Neural cell (in vitro differentiated cells): ENCODE results near the gene PUM1. TPM values are rescaled to one million over a fixed set of nuclear protein-coding genes. Genes with fewer than 3 reads are reported as not detected.

Source experiments
- H2AFZ ChIP-seq: fragments of 200-600, 300-800 bp; sonication (generic), shearing (Covaris generic); 2 replicates; pipeline ENCODE4 v1.6.0; 2014; ENCODE audit warnings: low read depth, mild to moderate bottlenecking, antibody characterized with exemption, low read length, moderate library complexity
- H3F3A ChIP-seq: fragments of 200-600 bp; shearing (Covaris generic); 2 replicates; pipeline ENCODE4 v1.6.1; 2016; ENCODE audit warnings: mild to moderate bottlenecking, moderate library complexity, mixed read lengths, antibody characterized with exemption, low read length; ENCODE audit not compliant: insufficient read depth, poor library complexity, severe bottlenecking
- H3K27ac ChIP-seq: fragments of 200-600, 300-800 bp; sonication (generic), shearing (Covaris generic); 2 replicates; pipeline ENCODE4 v1.5.1; 2014; ENCODE audit warnings: mild to moderate bottlenecking, low read length, moderate library complexity
- H3K27me3 ChIP-seq: fragments of 300-800, 200-600 bp; sonication (generic), shearing (Covaris generic); 2 replicates; pipeline ENCODE4 v1.6.0; 2014; ENCODE audit warnings: mild to moderate bottlenecking, low read depth, low read length, moderate library complexity; ENCODE audit not compliant: insufficient read depth
- H3K36me3 ChIP-seq: fragments of 300-800, 200-600 bp; sonication (generic), shearing (Covaris generic); 2 replicates; pipeline ENCODE4 v1.5.1; 2014; ENCODE audit warnings: mild to moderate bottlenecking, antibody characterized with exemption, low read length, moderate library complexity; ENCODE audit not compliant: insufficient read depth
- H3K4me2 ChIP-seq: fragments of 300-800, 200-600 bp; sonication (generic), shearing (Covaris generic); 2 replicates; pipeline ENCODE4 v1.6.0; 2014; ENCODE audit warnings: mild to moderate bottlenecking, low read length
- H3K4me3 ChIP-seq: fragments of 300-800, 200-600 bp; sonication (generic), shearing (Covaris generic); 2 replicates; pipeline ENCODE4 v1.5.1; 2014; ENCODE audit warnings: mild to moderate bottlenecking, low read length, moderate library complexity
- H3K79me2 ChIP-seq: fragments of 200-600 bp; shearing (Covaris generic); replicated peaks from 2 replicates; pipeline ENCODE4 v1.6.0; 2014; ENCODE audit warnings: mild to moderate bottlenecking, low read length, moderate library complexity; ENCODE audit not compliant: insufficient read depth
- H3K9ac ChIP-seq: fragments of 300-800, 200-600 bp; sonication (generic), shearing (Covaris generic); 2 replicates; pipeline ENCODE4 v1.6.1; 2016; ENCODE audit warnings: mild to moderate bottlenecking, low read length, mixed read lengths
- H3K9me2 ChIP-seq: fragments of 200-600 bp; shearing (Covaris generic); 2 replicates; pipeline ENCODE4 v1.6.1; 2016; ENCODE audit warnings: mild to moderate bottlenecking, low read length, mixed read lengths; ENCODE audit not compliant: insufficient read depth
- H3K9me3 ChIP-seq: fragments of 200-600, 300-800 bp; sonication (generic), shearing (Covaris generic); 2 replicates; pipeline ENCODE4 v1.6.1; 2016; ENCODE audit warnings: mild to moderate bottlenecking, mixed run types, low read length, moderate library complexity, mixed read lengths
- H4K20me1 ChIP-seq: fragments of 200-600 bp; shearing (Covaris generic); 2 replicates; pipeline ENCODE4 v1.6.1; 2016; ENCODE audit warnings: mild to moderate bottlenecking, mixed run types; ENCODE audit not compliant: insufficient read depth
- EP300 ChIP-seq: fragments of 450-650 bp; conservative IDR thresholded peaks from 2 replicates; pipeline ENCODE4 v1.6.1; 2014; ENCODE audit warnings: antibody characterized with exemption, mild to moderate bottlenecking, moderate library complexity; ENCODE audit not compliant: poor library complexity, severe bottlenecking
- EZH2 ChIP-seq: fragments of 200-600, 300-800 bp; shearing (Covaris generic), sonication (generic); IDR thresholded peaks from 2 replicates; pipeline ENCODE4 v1.6.1; 2014; ENCODE audit warnings: antibody characterized with exemption, low read length, borderline replicate concordance, mild to moderate bottlenecking; ENCODE audit not compliant: insufficient read depth, poor library complexity, severe bottlenecking
- MXI1 ChIP-seq: fragments of 450-650 bp; conservative IDR thresholded peaks from 2 replicates; pipeline ENCODE4 v1.6.1; 2014; ENCODE audit warnings: antibody characterized with exemption, mild to moderate bottlenecking; ENCODE audit not compliant: poor library complexity, severe bottlenecking
- POLR2AphosphoS5 ChIP-seq: IDR thresholded peaks from 2 replicates; pipeline ENCODE4 v1.6.1; 2012
- RAD21 ChIP-seq: fragments of 450-650 bp; conservative IDR thresholded peaks from 2 replicates; pipeline ENCODE4 v1.6.1; 2014; ENCODE audit warnings: antibody characterized with exemption, mild to moderate bottlenecking, moderate library complexity
- SMC3 ChIP-seq: fragments of 450-650 bp; conservative IDR thresholded peaks from 2 replicates; pipeline ENCODE4 v1.6.1; 2014; ENCODE audit warnings: antibody characterized with exemption, mild to moderate bottlenecking, moderate library complexity; ENCODE audit not compliant: poor library complexity
- TAF1 ChIP-seq: IDR thresholded peaks from 2 replicates; pipeline ENCODE4 v1.6.1; 2012; ENCODE audit warnings: low read depth
- polyA plus RNA-seq: library from polyadenylated mRNA; depleted of rRNA; stranded (reverse); fragments of >200 nt; gene quantifications from 2 replicates; pipeline ENCODE4 v1.2.3, GENCODE V29; 2014
- TF ChIP-seq, protein P1 (sequence below): IDR thresholded peaks from 2 replicates; pipeline ENCODE4 v1.6.1; 2012; ENCODE audit warnings: borderline replicate concordance
- TF ChIP-seq, protein P2 (sequence below): fragments of 450-650 bp; IDR thresholded peaks from 2 replicates; pipeline ENCODE4 v1.5.1; 2014; ENCODE audit warnings: antibody characterized with exemption, mild to moderate bottlenecking, moderate library complexity; ENCODE audit not compliant: poor library complexity, severe bottlenecking

The PUM1 gene
- polyA plus RNA-seq, 1 donor from 2014 or later = 60.8 TPM

- H4K20me1 ChIP-seq = no peaks in the 10 kb centered on the region
- H3K27ac ChIP-seq = no peak overlapping the region
- peaks cover 28% of the 10 kb centered on the region for H3K36me3 ChIP-seq
- H3F3A ChIP-seq = no peaks in the 10 kb centered on the region
- H3K4me2 ChIP-seq = no peak overlapping the region
- H2AFZ ChIP-seq = no peak overlapping the region
- no peaks in the 10 kb centered on the region for H3K27me3 ChIP-seq
- peaks cover 6% of the 10 kb centered on the region for H3K79me2 ChIP-seq
- H3K9me2 ChIP-seq = no peaks in the 10 kb centered on the region
- H3K9me3 ChIP-seq = no peaks in the 10 kb centered on the region
- no peak overlapping the region for H3K9ac ChIP-seq
- no peak overlapping the region for H3K4me3 ChIP-seq
- TF ChIP-seq MXI1 (no peak), POLR2AphosphoS5 (no peak), RAD21 (no peak), EZH2 (no peak), TAF1 (no peak), EP300 (no peak), SMC3 (no peak)
- TF ChIP-seq, protein P1, sequence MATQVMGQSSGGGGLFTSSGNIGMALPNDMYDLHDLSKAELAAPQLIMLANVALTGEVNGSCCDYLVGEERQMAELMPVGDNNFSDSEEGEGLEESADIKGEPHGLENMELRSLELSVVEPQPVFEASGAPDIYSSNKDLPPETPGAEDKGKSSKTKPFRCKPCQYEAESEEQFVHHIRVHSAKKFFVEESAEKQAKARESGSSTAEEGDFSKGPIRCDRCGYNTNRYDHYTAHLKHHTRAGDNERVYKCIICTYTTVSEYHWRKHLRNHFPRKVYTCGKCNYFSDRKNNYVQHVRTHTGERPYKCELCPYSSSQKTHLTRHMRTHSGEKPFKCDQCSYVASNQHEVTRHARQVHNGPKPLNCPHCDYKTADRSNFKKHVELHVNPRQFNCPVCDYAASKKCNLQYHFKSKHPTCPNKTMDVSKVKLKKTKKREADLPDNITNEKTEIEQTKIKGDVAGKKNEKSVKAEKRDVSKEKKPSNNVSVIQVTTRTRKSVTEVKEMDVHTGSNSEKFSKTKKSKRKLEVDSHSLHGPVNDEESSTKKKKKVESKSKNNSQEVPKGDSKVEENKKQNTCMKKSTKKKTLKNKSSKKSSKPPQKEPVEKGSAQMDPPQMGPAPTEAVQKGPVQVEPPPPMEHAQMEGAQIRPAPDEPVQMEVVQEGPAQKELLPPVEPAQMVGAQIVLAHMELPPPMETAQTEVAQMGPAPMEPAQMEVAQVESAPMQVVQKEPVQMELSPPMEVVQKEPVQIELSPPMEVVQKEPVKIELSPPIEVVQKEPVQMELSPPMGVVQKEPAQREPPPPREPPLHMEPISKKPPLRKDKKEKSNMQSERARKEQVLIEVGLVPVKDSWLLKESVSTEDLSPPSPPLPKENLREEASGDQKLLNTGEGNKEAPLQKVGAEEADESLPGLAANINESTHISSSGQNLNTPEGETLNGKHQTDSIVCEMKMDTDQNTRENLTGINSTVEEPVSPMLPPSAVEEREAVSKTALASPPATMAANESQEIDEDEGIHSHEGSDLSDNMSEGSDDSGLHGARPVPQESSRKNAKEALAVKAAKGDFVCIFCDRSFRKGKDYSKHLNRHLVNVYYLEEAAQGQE = no peak
- TF ChIP-seq, protein P2, sequence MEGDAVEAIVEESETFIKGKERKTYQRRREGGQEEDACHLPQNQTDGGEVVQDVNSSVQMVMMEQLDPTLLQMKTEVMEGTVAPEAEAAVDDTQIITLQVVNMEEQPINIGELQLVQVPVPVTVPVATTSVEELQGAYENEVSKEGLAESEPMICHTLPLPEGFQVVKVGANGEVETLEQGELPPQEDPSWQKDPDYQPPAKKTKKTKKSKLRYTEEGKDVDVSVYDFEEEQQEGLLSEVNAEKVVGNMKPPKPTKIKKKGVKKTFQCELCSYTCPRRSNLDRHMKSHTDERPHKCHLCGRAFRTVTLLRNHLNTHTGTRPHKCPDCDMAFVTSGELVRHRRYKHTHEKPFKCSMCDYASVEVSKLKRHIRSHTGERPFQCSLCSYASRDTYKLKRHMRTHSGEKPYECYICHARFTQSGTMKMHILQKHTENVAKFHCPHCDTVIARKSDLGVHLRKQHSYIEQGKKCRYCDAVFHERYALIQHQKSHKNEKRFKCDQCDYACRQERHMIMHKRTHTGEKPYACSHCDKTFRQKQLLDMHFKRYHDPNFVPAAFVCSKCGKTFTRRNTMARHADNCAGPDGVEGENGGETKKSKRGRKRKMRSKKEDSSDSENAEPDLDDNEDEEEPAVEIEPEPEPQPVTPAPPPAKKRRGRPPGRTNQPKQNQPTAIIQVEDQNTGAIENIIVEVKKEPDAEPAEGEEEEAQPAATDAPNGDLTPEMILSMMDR = no peak
Observed at GRCh38 chr1:30952098-30952497, 113.4 kb downstream of the PUM1 start.

DNA sequence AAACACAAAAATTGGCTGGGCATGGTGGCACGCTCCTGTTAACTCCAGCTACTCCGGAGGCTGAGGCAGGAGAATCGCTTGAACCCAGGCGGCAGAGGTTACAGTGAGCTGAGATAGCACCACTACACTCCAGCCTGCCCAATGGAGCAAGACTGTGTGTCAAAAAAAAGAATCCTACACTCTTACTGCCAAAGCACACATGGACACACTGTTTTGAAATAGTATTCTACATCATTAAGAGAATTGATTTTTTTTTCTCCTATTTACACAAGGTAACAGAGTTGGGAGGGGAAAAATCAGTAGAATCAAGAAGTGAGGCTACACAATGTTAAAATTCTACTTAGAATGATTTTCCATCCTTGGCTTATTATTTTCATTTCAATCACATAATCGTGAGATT, 114.8 kb downstream of the PUM1 start:
- Histone ChIP-seq H3K79me2 (peaks cover 7% of the 10 kb centered on the region), H4K20me1 (no peaks in the 10 kb centered on the region), H3F3A (no peaks in the 10 kb centered on the region), H3K27me3 (no peaks in the 10 kb centered on the region), H3K9me2 (no peaks in the 10 kb centered on the region), H3K4me2 (no peak overlapping the region), H3K9ac (no peak overlapping the region), H3K9me3 (no peaks in the 10 kb centered on the region), H3K4me3 (no peak overlapping the region), H3K27ac (no peak overlapping the region), H2AFZ (no peak overlapping the region), H3K36me3 (peaks cover 25% of the 10 kb centered on the region)
- TF ChIP-seq, protein P2 = no peak
- TF ChIP-seq EZH2 (no peak), MXI1 (no peak), SMC3 (no peak), TAF1 (no peak), RAD21 (no peak), POLR2AphosphoS5 (no peak), EP300 (no peak)
- TF ChIP-seq, protein P1 = no peak
